ENCODE results near the gene NIPA2.

Gene NIPA2

DNA sequence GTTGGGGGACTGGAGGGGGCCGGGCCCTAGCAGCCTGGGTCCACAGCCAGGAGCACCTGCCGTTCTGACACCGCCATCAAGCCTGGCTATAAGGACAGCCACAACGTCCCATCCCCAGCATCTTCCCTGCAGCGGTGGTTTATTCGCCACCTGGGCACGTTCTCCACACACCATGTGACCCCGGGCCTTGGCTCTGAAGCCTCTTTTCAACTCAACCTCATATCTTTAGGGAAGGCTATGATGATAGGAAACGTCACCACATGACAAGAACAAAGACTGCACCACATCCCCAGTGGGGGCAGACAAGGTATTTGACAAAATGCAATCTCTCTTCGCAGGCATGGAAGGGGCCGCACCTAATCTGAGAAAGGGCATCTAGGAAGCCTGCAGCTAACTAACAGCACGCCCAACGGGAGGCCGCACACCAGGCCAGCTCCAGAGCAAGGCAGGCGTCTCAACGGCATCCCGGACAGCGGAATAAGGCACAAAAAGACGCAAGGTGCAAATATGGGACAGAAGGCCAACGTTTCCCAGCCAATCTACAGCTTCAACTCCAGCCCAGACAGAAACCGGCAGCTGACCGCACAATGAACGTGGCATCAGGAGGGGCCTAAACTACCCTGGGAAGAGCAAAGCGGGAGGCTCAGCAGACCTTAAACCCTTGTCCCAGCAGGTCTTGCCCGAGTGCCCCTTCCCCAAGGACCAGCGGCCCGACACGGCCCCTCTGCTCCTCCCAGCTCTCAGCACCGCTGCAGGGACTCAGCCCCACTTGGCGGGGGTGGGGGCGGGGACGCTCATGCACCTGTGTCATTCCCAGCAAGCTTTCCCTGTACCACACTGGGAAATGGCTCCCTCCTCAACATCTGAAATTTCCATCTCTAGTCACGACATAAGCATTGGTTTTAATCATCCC, 41.9 kb downstream of the NIPA2 start:
- H3K27ac ChIP-seq (ENCODE audit: low read depth, low read length) = no peak overlapping the region
- H3K9me3 ChIP-seq (ENCODE audit: low read length) = no peaks in the 10 kb centered on the region
- no peaks in the 10 kb centered on the region for H3K4me1 ChIP-seq (ENCODE audit: insufficient read depth, low read length)
- peaks cover 38% of the 10 kb centered on the region for H3K36me3 ChIP-seq (ENCODE audit: insufficient read depth, low read length)
- H3K27me3 ChIP-seq (ENCODE audit: control insufficient read depth in 1 of 2, insufficient read depth in 2 of 2, low read length in 2 of 2) = no peaks in the 10 kb centered on the region
- H3K4me3 ChIP-seq (ENCODE audit: low read depth in 1 of 2, low read length in 2 of 2) = no peak overlapping the region
- H3K9ac ChIP-seq (ENCODE audit: low read length) = no peak overlapping the region

DNA sequence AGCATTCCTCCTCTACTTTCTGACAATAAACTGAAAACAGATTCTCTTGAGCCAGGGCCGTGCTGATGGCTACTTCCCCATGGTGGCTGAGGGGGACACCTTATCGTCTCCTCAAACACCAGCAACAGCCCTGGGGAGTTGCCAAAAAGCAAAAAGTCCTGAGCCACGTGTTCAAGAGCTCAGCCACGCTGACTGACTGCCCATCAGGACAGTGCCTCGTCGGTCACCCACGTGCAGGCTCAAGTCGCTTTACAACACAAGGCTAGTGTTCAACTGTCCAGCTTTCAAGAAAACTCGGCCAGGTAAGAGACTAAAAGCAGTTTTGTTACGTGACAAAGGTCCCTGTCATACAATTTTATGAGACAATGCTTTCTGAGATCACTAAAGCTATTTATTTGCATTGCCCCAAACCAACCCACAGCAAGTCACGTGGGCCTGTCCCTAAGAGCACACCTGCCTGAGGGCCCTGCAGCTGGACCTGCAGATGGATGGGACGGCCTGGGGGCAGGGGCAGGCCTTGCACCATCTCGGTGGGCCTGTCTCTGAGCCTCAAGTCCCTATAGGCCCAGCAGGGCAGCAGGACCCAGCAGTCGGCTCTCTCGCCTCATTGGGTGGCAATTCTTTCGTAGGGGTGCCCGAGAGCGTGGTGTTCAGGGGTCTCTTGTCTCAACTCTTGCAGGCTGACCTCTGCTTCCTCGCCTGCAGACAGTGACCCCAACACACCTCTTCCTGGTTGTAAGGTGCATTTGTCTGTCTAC, 42.7 kb downstream of the NIPA2 start:
- Histone ChIP-seq H3K27ac (ENCODE audit: low read depth, low read length) (no peak overlapping the region), H3K36me3 (ENCODE audit: insufficient read depth, low read length) (peaks cover 38% of the 10 kb centered on the region), H3K27me3 (ENCODE audit: control insufficient read depth in 1 of 2, insufficient read depth in 2 of 2, low read length in 2 of 2) (no peaks in the 10 kb centered on the region)

DNA sequence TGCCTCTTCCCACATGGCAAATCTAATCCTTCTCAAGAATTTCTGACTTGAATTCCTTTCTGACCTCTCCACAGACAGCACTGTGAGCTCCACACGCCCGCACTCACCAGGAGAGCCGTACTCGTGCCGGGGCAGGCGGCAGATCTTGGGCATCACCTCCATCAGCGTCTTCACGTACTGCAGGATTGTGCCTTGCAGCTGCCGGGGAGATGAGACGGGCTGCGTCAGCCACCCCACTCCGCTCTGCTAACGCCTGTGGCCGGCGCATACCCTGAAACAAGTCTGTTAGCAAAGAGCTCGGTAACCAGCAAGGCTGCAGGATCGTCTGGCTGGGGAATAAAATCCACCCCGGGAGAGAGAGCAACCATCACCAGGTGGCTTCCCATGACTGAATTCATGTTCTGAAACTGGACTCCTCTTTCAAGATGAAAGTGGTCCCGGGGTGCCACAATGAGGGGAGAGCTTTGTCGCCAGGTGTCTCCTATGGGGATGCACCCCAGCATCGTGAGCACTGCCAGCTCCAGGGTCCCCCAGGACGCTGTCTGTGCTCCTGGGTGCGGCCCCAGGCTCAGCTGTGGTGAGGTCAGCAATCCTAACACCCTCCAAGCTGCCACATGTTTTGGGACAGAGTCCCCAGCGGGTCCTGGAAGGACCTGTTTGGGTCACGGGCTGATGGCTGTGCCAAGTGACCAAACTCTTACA, 43.4 kb downstream of the NIPA2 start:
- Histone ChIP-seq H3K9me3 (ENCODE audit: low read length) (no peaks in the 10 kb centered on the region), H3K27me3 (ENCODE audit: control insufficient read depth in 1 of 2, insufficient read depth in 2 of 2, low read length in 2 of 2) (no peaks in the 10 kb centered on the region), H3K36me3 (ENCODE audit: insufficient read depth, low read length) (peaks cover 33% of the 10 kb centered on the region), H3K4me1 (ENCODE audit: insufficient read depth, low read length) (no peaks in the 10 kb centered on the region), H3K9ac (ENCODE audit: low read length) (no peak overlapping the region), H3K27ac (ENCODE audit: low read depth, low read length) (no peak overlapping the region), H3K4me3 (ENCODE audit: low read depth in 1 of 2, low read length in 2 of 2) (no peak overlapping the region)

More for the DNA sequence above, 42.7 kb downstream of the NIPA2 start:
- no peaks in the 10 kb centered on the region for H3K4me1 ChIP-seq (ENCODE audit: insufficient read depth, low read length)
- no peak overlapping the region for H3K9ac ChIP-seq (ENCODE audit: low read length)
- H3K4me3 ChIP-seq (ENCODE audit: low read depth in 1 of 2, low read length in 2 of 2) = no peak overlapping the region
- H3K9me3 ChIP-seq (ENCODE audit: low read length) = no peaks in the 10 kb centered on the region

DNA sequence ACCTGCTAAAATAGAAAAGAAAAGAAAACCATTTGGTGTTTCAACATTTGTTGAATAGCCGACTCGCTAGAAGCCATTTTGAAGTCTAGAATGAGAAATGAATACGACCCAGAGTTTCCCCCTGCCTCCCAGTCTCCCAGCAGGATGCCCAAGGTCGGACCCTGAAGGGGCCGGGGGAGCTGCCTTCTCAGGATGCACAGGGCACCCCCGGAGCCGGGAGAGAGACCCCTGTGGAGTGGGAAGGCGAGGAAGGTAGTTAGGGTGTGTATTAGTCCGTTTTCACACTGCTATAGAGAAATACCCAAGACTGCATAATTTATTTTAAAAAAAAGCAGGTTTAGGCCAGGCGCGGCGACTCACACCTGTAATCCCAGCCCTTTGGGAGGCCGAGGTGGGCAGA, 44.7 kb downstream of the NIPA2 start:
- H3K27me3 ChIP-seq (ENCODE audit: control insufficient read depth in 1 of 2, insufficient read depth in 2 of 2, low read length in 2 of 2) = no peaks in the 10 kb centered on the region
- H3K4me3 ChIP-seq (ENCODE audit: low read depth in 1 of 2, low read length in 2 of 2) = no peak overlapping the region
- H3K36me3 ChIP-seq (ENCODE audit: insufficient read depth, low read length) = peaks cover 35% of the 10 kb centered on the region
- H3K27ac ChIP-seq (ENCODE audit: low read depth, low read length) = no peak overlapping the region
- H3K9ac ChIP-seq (ENCODE audit: low read length) = no peak overlapping the region
- H3K4me1 ChIP-seq (ENCODE audit: insufficient read depth, low read length) = no peaks in the 10 kb centered on the region
- H3K9me3 ChIP-seq (ENCODE audit: low read length) = no peaks in the 10 kb centered on the region

- Histone ChIP-seq H3K27ac (ENCODE audit: low read depth, low read length) (no peak overlapping the region), H3K36me3 (ENCODE audit: insufficient read depth, low read length) (peaks cover 35% of the 10 kb centered on the region), H3K27me3 (ENCODE audit: control insufficient read depth in 1 of 2, insufficient read depth in 2 of 2, low read length in 2 of 2) (no peaks in the 10 kb centered on the region)
Observed at GRCh38 chr15:22884344-22884743, 45.9 kb downstream of the NIPA2 start.

DNA sequence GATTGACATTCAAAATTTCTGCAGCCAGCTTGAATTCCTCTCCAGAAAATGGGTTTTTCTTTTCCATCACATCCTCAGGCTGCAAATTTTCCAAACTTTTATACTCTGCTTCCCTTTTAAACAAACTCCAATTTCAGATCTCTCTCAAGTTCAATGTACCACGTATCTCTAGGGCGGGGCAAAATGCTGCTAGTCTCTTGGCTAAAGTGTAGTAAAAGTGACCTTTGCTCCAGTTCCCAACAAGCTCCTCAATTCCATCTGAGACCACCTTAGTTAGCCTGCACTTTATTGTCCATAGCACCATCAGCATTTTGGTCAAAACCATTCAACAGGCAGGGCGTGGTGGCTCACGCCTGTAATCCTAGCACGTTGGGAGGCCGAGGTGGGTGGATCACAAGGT, 46.7 kb downstream of the NIPA2 start:
- Histone ChIP-seq H3K4me3 (ENCODE audit: low read depth in 1 of 2, low read length in 2 of 2) (no peak overlapping the region), H3K27me3 (ENCODE audit: control insufficient read depth in 1 of 2, insufficient read depth in 2 of 2, low read length in 2 of 2) (no peaks in the 10 kb centered on the region), H3K36me3 (ENCODE audit: insufficient read depth, low read length) (peaks cover 33% of the 10 kb centered on the region), H3K9me3 (ENCODE audit: low read length) (no peaks in the 10 kb centered on the region), H3K4me1 (ENCODE audit: insufficient read depth, low read length) (no peaks in the 10 kb centered on the region), H3K27ac (ENCODE audit: low read depth, low read length) (no peak overlapping the region), H3K9ac (ENCODE audit: low read length) (no peak overlapping the region)

More at GRCh38 chr15:22884344-22884743, 45.9 kb downstream of the NIPA2 start:
- Histone ChIP-seq H3K4me3 (ENCODE audit: low read depth in 1 of 2, low read length in 2 of 2) (no peak overlapping the region), H3K4me1 (ENCODE audit: insufficient read depth, low read length) (no peaks in the 10 kb centered on the region), H3K9me3 (ENCODE audit: low read length) (no peaks in the 10 kb centered on the region), H3K9ac (ENCODE audit: low read length) (no peak overlapping the region)

- no peak overlapping the region for H3K9ac ChIP-seq (ENCODE audit: low read length)
- H3K9me3 ChIP-seq (ENCODE audit: low read length) = no peaks in the 10 kb centered on the region
- no peaks in the 10 kb centered on the region for H3K27me3 ChIP-seq (ENCODE audit: control insufficient read depth in 1 of 2, insufficient read depth in 2 of 2, low read length in 2 of 2)
- no peak overlapping the region for H3K27ac ChIP-seq (ENCODE audit: low read depth, low read length)
- no peaks in the 10 kb centered on the region for H3K4me1 ChIP-seq (ENCODE audit: insufficient read depth, low read length)
- no peak overlapping the region for H3K4me3 ChIP-seq (ENCODE audit: low read depth in 1 of 2, low read length in 2 of 2)
- peaks cover 21% of the 10 kb centered on the region for H3K36me3 ChIP-seq (ENCODE audit: insufficient read depth, low read length)
Observed at GRCh38 chr15:22887157-22887951, 48.9 kb downstream of the NIPA2 start.

DNA sequence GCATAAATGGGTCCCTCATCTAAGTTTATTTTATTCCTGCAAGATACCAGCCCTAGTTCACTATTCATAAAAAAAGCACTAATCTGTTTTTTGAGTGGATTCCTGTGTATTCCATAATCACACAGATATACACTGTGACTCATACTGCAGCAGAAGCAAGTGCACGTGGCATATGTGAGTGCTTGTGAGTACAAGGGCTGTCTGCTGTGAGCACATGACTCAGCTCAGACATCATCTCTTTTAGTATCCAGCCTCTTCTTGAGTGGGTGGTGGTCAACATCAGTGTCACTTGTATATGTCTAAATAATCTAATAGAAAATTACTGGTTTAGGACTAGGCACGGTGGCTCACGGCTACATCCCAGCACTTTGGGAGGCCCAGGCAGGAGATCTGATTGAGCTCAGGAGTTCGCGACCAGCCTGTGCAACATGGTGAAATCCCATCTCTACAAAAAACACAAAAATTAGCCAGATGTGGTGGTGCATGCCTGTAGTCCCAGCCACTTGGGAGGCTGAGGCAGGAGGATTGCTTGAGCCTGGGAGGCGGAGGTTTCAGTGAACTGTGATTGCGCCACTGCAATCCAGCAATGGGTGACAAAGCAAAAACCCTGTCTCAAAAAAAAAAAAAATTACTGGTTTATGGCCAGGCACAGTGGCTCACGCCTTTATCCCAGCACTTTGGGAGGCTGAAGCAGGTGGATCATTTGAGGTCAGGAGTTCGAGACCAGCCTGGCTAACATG, 49.8 kb downstream of the NIPA2 start:
- Histone ChIP-seq H3K9ac (ENCODE audit: low read length) (no peak overlapping the region), H3K4me1 (ENCODE audit: insufficient read depth, low read length) (no peaks in the 10 kb centered on the region), H3K27me3 (ENCODE audit: control insufficient read depth in 1 of 2, insufficient read depth in 2 of 2, low read length in 2 of 2) (no peaks in the 10 kb centered on the region), H3K4me3 (ENCODE audit: low read depth in 1 of 2, low read length in 2 of 2) (no peak overlapping the region), H3K36me3 (ENCODE audit: insufficient read depth, low read length) (peaks cover 20% of the 10 kb centered on the region), H3K27ac (ENCODE audit: low read depth, low read length) (no peak overlapping the region), H3K9me3 (ENCODE audit: low read length) (no peaks in the 10 kb centered on the region)

DNA sequence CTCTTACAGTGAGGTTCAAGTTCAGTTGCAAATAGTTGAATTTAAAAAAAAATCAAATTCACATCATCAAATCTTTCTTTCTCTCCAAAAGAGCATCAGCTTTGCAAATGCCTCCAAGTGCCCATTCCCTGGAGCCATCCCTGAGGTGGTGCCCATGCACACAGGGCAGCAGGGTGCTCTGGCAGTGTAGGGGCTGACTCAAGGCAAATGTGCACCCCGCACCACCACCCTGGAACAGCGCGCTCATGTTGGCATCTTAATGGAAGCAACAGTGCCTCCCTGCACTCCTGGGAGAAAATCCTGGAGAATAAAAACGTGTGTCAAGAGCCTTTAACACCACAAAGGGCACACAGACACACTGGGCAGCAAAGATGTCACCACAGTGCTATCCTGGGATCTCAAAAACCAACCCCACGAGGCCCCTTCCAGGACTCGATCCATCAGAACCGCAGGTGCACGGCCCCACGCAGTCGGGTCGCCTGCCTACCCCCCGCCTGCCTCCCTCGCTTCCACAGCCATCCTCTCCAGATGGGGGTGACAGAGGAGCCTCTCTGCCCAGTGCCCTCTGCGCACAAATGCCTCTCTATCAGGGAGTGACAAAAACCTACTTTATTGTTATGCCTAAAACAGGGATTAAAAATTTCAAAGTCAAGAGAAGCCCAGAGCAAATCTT, 50.8 kb downstream of the NIPA2 start:
- Histone ChIP-seq H3K36me3 (ENCODE audit: insufficient read depth, low read length) (peaks cover 26% of the 10 kb centered on the region), H3K9me3 (ENCODE audit: low read length) (no peaks in the 10 kb centered on the region), H3K9ac (ENCODE audit: low read length) (no peak overlapping the region), H3K4me1 (ENCODE audit: insufficient read depth, low read length) (no peaks in the 10 kb centered on the region), H3K27me3 (ENCODE audit: control insufficient read depth in 1 of 2, insufficient read depth in 2 of 2, low read length in 2 of 2) (no peaks in the 10 kb centered on the region), H3K27ac (ENCODE audit: low read depth, low read length) (no peak overlapping the region), H3K4me3 (ENCODE audit: low read depth in 1 of 2, low read length in 2 of 2) (no peak overlapping the region)

GRCh38 chr15:22890296-22890695, 51.8 kb downstream of the NIPA2 start:
- Histone ChIP-seq H3K4me1 (ENCODE audit: insufficient read depth, low read length) (no peaks in the 10 kb centered on the region), H3K27me3 (ENCODE audit: control insufficient read depth in 1 of 2, insufficient read depth in 2 of 2, low read length in 2 of 2) (no peaks in the 10 kb centered on the region), H3K9me3 (ENCODE audit: low read length) (no peaks in the 10 kb centered on the region), H3K4me3 (ENCODE audit: low read depth in 1 of 2, low read length in 2 of 2) (no peak overlapping the region), H3K36me3 (ENCODE audit: insufficient read depth, low read length) (peaks cover 26% of the 10 kb centered on the region), H3K9ac (ENCODE audit: low read length) (no peak overlapping the region), H3K27ac (ENCODE audit: low read depth, low read length) (no peak overlapping the region)
